IMR-90 (cell line): ENCODE data around the gene LRP6. TPM values are rescaled to one million over a fixed set of nuclear protein-coding genes. Genes with fewer than 3 reads are reported as not detected.
A peak's percentile ranks its signal among the peaks of the same experiment; 100 is the strongest.
"Not testable (repeated sequence)": the region's sequence is repeated elsewhere in the genome, so short reads cannot be mapped to it uniquely, and the experiment has no call there.

ENCODE experiments used
- ATAC-seq: fragments of 200-7000 bp; cut with Tn5 transposase; 2 replicates; pipeline ENCODE4 v1.9.1; 2020; ENCODE audit warnings: low read depth, mild to moderate bottlenecking, moderate library complexity
- BruUV-seq: library from RNA; stranded (reverse); fragments of 400-500 nt; replicated peaks from 2 replicates; lab custom pipeline; 2021; lab: Mats Ljungman, UMichigan
- CTCF ChIA-PET: fragments of 300-600 bp; formaldehyde crosslinking; extraction: SDS; loops from one replicate; lab custom pipeline; 2021; ENCODE audit warnings: antibody characterized with exemption; lab: Yijun Ruan, JAX
- POLR2A ChIA-PET: fragments of 300-600 bp; sonication (Branson Sonifier 250); formaldehyde crosslinking; loops from one replicate; lab custom pipeline; 2022; ENCODE audit warnings: antibody characterized with exemption; ENCODE audit not compliant: unreplicated experiment; lab: Charles Lee
- DNase-seq: peaks from one replicate; pipeline ENCODE4 v3.0.0; 2013
- H2AFZ ChIP-seq: replicated peaks from 2 replicates; pipeline ENCODE3; 2013; ENCODE audit warnings: low read length, mild to moderate bottlenecking; ENCODE audit not compliant: poor library complexity
- H2AK5ac ChIP-seq: 2 replicates; pipeline ENCODE4 v1.6.1; 2013; ENCODE audit warnings: low read depth, low read length, inconsistent platforms
- H2AK9ac ChIP-seq: replicated peaks from 2 replicates; pipeline ENCODE3; 2013; ENCODE audit warnings: mild to moderate bottlenecking, low read depth, low read length, moderate library complexity; ENCODE audit not compliant: poor library complexity
- H2BK120ac ChIP-seq: 2 replicates; pipeline ENCODE4 v1.6.1; 2013; ENCODE audit warnings: low read depth, low read length, inconsistent platforms
- H2BK15ac ChIP-seq: 3 replicates; pipeline ENCODE4 v1.6.1; 2013; ENCODE audit warnings: low read depth, low read length, inconsistent platforms
- H2BK20ac ChIP-seq: 2 replicates; pipeline ENCODE4 v1.6.1; 2013; ENCODE audit warnings: low read depth, mild to moderate bottlenecking, inconsistent platforms, low read length, moderate library complexity
- H2BK5ac ChIP-seq: 2 replicates; pipeline ENCODE4 v1.6.1; 2013; ENCODE audit warnings: mild to moderate bottlenecking, low read depth, low read length, inconsistent platforms; ENCODE audit not compliant: poor library complexity, severe bottlenecking
- H3K14ac ChIP-seq: replicated peaks from 2 replicates; pipeline ENCODE4 v1.6.1; 2013; ENCODE audit warnings: low read depth, low read length, inconsistent platforms
- H3K18ac ChIP-seq: 2 replicates; pipeline ENCODE4 v1.6.1; 2013; ENCODE audit warnings: low read depth, low read length, control low read depth
- H3K23ac ChIP-seq: 2 replicates; pipeline ENCODE4 v1.6.1; 2013; ENCODE audit warnings: low read depth, low read length, inconsistent platforms
- H3K27ac ChIP-seq: 2 replicates; pipeline ENCODE4 v1.5.1; 2013; ENCODE audit warnings: mild to moderate bottlenecking, control low read depth, low read length; ENCODE audit not compliant: insufficient read depth
- H3K27me3 ChIP-seq: 2 replicates; pipeline ENCODE4 v1.6.1; 2013; ENCODE audit warnings: low read length; ENCODE audit not compliant: control insufficient read depth, insufficient read depth
- H3K36me3 ChIP-seq: 2 replicates; pipeline ENCODE4 v1.6.1; 2013; ENCODE audit warnings: low read length, mixed read lengths; ENCODE audit not compliant: control insufficient read depth, insufficient read depth
- H3K4ac ChIP-seq: 2 replicates; pipeline ENCODE4 v1.6.1; 2013; ENCODE audit warnings: low read depth, low read length, inconsistent platforms
- H3K4me1 ChIP-seq: 2 replicates; pipeline ENCODE4 v1.6.1; 2013; ENCODE audit warnings: low read length, mixed read lengths; ENCODE audit not compliant: control insufficient read depth, insufficient read depth
- H3K4me2 ChIP-seq: 2 replicates; pipeline ENCODE4 v1.6.1; 2013; ENCODE audit warnings: low read depth, mild to moderate bottlenecking, control low read depth, low read length, moderate library complexity
- H3K4me3 ChIP-seq: 2 replicates; pipeline ENCODE4 v1.5.1; 2013; ENCODE audit warnings: low read depth, mild to moderate bottlenecking, control low read depth, low read length, moderate library complexity; ENCODE audit not compliant: insufficient read depth
- H3K56ac ChIP-seq: 2 replicates; pipeline ENCODE4 v1.6.1; 2013; ENCODE audit warnings: low read length, inconsistent platforms; ENCODE audit not compliant: insufficient read depth; ENCODE audit errors: extremely low read depth
- H3K79me1 ChIP-seq, 2 experiments: 2 replicates each; pipeline ENCODE4 v1.6.1; 2013; ENCODE audit warnings: low read length in 2 of 2, inconsistent platforms in 1 of 2, low read depth in 1 of 2
- H3K9ac ChIP-seq: 2 replicates; pipeline ENCODE4 v1.6.1; 2013; ENCODE audit warnings: low read depth, low read length, control low read depth
- H3K9me1 ChIP-seq: 2 replicates; pipeline ENCODE4 v1.6.1; 2013; ENCODE audit warnings: low read length, inconsistent platforms; ENCODE audit not compliant: insufficient read depth
- H3K9me3 ChIP-seq: 2 replicates; pipeline ENCODE4 v1.6.1; 2013; ENCODE audit warnings: low read length; ENCODE audit not compliant: control insufficient read depth, insufficient read depth
- H4K20me1 ChIP-seq: 2 replicates; pipeline ENCODE4 v1.6.1; 2013; ENCODE audit warnings: low read length, inconsistent platforms; ENCODE audit not compliant: insufficient read depth
- H4K5ac ChIP-seq: 2 replicates; pipeline ENCODE4 v1.6.1; 2013; ENCODE audit warnings: mild to moderate bottlenecking, low read depth, low read length, control low read depth
- H4K8ac ChIP-seq, 2 experiments: 2 replicates each; pipeline ENCODE4 v1.6.1; 2013; ENCODE audit warnings: low read depth in 2 of 2, low read length in 2 of 2, control low read depth in 1 of 2, inconsistent platforms in 1 of 2
- H4K91ac ChIP-seq: 2 replicates; pipeline ENCODE4 v1.6.1; 2013; ENCODE audit warnings: low read depth, low read length, inconsistent platforms; ENCODE audit not compliant: insufficient read depth
- CEBPB ChIP-seq: IDR thresholded peaks from 2 replicates; pipeline ENCODE4 v1.6.1; 2012; ENCODE audit warnings: low read depth, low read length, improper control_type of control experiment
- CHD1 ChIP-seq: IDR thresholded peaks from 2 replicates; pipeline ENCODE4 v1.6.1; 2012; ENCODE audit warnings: low read depth, low read length, improper control_type of control experiment
- WGBS, 2 experiments: methylation state at CpG; one replicate each; pipeline versions ENCODE4 v1.1.5 to v1.1.7; 2013; ENCODE audit warnings: missing lambda C conversion rate in 2 of 2; ENCODE audit not compliant: insufficient read length in 1 of 2; ENCODE audit errors: extremely low coverage in 2 of 2; 5-methylcytosine and 5-hydroxymethylcytosine counted together
- dilution Hi-C: fragments of 300-500 bp; cut with HindIII; formaldehyde crosslinking; loops from one replicate; pipeline ENCODE4 v1.14.3; 2018; ENCODE audit warnings: low sequenced_read_pairs; ENCODE audit not compliant: unreplicated experiment
- in situ Hi-C: fragments of 300-500 bp; cut with MboI; formaldehyde crosslinking; loops from 3 replicates; pipeline ENCODE4 v1.14.3; 2019; ENCODE audit warnings: low sequenced_read_pairs, inconsistent platforms, mixed read lengths
- intact Hi-C: fragments of 100-400 bp; cut with micrococcal nuclease; formaldehyde crosslinking; loops from 2 replicates; pipeline ENCODE4 v1.10.0; 2022
- polyA plus RNA-seq, 3 experiments: library from polyadenylated mRNA; depleted of rRNA; stranded (reverse); fragments of >200 nt; gene quantifications; 2 replicates each; pipeline ENCODE4 v1.2.3, GENCODE V29; 2012; ENCODE audit warnings: low replicate concordance in 1 of 3
- total RNA-seq: library from RNA; depleted of rRNA; stranded (reverse); fragments of >200 nt; gene quantifications from 2 replicates; pipeline ENCODE4 v1.2.3, GENCODE V29; 2012

Gene LRP6
- total and polyA plus RNA-seq, 2 of the 4 experiments (the other 2 are of a cell fraction): 14.2 to 32.1 TPM

DNA sequence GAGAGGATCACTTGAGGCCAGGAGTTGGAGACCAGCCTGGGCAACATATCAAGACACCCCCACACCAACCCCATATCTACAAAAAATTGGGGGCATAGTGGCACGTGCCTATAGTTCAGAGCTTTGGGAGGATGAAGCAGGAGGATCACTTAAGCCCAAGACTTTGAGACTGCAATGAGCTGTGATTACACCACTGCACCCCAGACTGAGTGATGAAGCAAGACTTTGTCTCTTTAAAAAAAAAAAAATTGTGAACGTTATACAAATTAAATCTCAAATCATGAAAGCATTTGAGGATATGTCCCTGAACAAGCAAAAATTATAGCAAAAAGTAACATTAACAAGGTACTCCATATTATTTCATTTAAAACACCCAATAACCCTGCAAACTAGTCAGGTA lies 2.9 kb downstream of the LRP6 start:
- H2BK20ac ChIP-seq: no peak overlapping the region
- no peaks in the 10 kb centered on the region for H3K36me3 ChIP-seq
- H3K18ac ChIP-seq: no peak overlapping the region
- H2AK9ac ChIP-seq: no peak overlapping the region
- no peak overlapping the region for H2BK5ac ChIP-seq
- no peak overlapping the region for H3K4ac ChIP-seq
- H3K4me3 ChIP-seq: no peak overlapping the region
- DNase-seq (no peak), ATAC-seq (no peak)
- peaks cover 3% of the 10 kb centered on the region for H3K4me1 ChIP-seq
- H2BK120ac ChIP-seq: no peak overlapping the region
- H2AFZ ChIP-seq: no peak overlapping the region
- no TSS peak for BruUV-seq
- no peak overlapping the region for H3K27ac ChIP-seq
- dilution Hi-C loops (no loop called here), in situ Hi-C loops (no loop called here), intact Hi-C loops (loop anchor here (2.0 to 5.0 kb wide), 2 partner anchors 82 to 227 kb away; no protein-coding TSS in a partner anchor)
- no peak overlapping the region for H2BK15ac ChIP-seq
- H3K14ac ChIP-seq: no peak overlapping the region
- H4K91ac ChIP-seq: no peak overlapping the region
- no peak overlapping the region for H4K8ac ChIP-seq
- WGBS, 2 experiments: no CpG with 5 or more reads among the region's 2 CpGs
- no peak overlapping the region for H3K4me2 ChIP-seq
- peaks cover 4 to 33% of the 10 kb centered on the region in 2 experiments for H3K79me1 ChIP-seq
- H3K27me3 ChIP-seq: no peaks in the 10 kb centered on the region
- H2AK5ac ChIP-seq: no peak overlapping the region
- TF ChIP-seq CHD1: no peak
- peak; percentile 62 for TF ChIP-seq CEBPB
- POLR2A ChIA-PET: no interaction called here
- no peak overlapping the region for H3K56ac ChIP-seq
- H4K5ac ChIP-seq: no peak overlapping the region
- peak overlapping the region; percentile 56; the same call in 1 of the 2 replicates for H3K23ac ChIP-seq
- H3K9ac ChIP-seq: no peak overlapping the region
- no peaks in the 10 kb centered on the region for H3K9me3 ChIP-seq
- peaks cover 34% of the 10 kb centered on the region for H4K20me1 ChIP-seq
- CTCF ChIA-PET: interaction anchor here (0.6 kb wide), 1 partner anchor 94 kb away, joined by 3 read pairs; no protein-coding TSS in a partner anchor
- H3K9me1 ChIP-seq: peaks cover 5% of the 10 kb centered on the region

DNA sequence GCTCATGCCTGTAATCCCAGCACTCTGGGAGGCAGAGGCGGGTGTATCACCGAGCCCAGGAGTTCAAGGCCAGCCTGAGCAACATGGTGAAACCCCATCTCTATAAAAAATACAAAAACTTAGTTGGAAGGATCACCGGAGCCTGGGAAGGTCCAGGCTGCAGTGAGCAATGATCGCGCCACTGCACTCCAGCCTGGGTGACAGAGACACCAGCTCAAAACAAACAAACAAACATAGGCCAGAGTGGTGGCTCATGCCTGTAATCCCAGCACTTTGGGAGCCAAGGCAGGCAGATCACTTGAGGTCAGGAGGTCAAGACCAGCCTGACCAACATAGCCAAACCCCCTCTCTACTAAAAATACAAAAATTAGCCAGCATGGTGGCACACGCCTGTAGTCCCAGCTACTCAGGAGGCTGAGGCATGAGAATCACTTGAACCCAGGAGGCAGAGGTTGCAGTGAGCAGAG lies 10.5 kb downstream of the LRP6 start:
- dilution Hi-C loops, in situ Hi-C loops, H3K4me3 ChIP-seq, H3K27me3 ChIP-seq, intact Hi-C loops, H4K5ac ChIP-seq, H2BK15ac ChIP-seq, H2AK5ac ChIP-seq, CTCF ChIA-PET, H3K27ac ChIP-seq, H2AFZ ChIP-seq, POLR2A ChIA-PET, H3K9ac ChIP-seq, H3K23ac ChIP-seq, H2BK5ac ChIP-seq, H2AK9ac ChIP-seq, H3K56ac ChIP-seq, BruUV-seq, H3K4ac ChIP-seq, H2BK120ac ChIP-seq, H3K9me3 ChIP-seq, H4K91ac ChIP-seq, ATAC-seq, H3K4me2 ChIP-seq, H3K9me1 ChIP-seq, H4K8ac ChIP-seq, H2BK20ac ChIP-seq, DNase-seq, H3K36me3 ChIP-seq, H3K4me1 ChIP-seq, H3K18ac ChIP-seq: not testable (repeated sequence)
- H3K14ac ChIP-seq: 0 out of 2 replicates have a peak overlapping the region, but pooled peaks have one; percentile 39
- peaks cover 42% of the 10 kb centered on the region for H4K20me1 ChIP-seq
- peaks cover 14 to 70% of the 10 kb centered on the region in 2 experiments; a peak in 3 of 4 replicates for H3K79me1 ChIP-seq
- no CpG with 5 or more reads among the region's 6 CpGs for WGBS, 2 experiments
